Lower lobe of right lung (tissue), 2 donors: ENCODE measurements around the gene HS6ST3. TPM values are rescaled to one million over a fixed set of nuclear protein-coding genes. Genes with fewer than 3 reads are reported as not detected.

Experiments used
- ATAC-seq, 2 donors: fragments of 200-7000 bp; cut with Tn5 transposase; one replicate each; pipeline ENCODE4 v1.9.1; 2020 to 2022; ENCODE audit warnings: mild to moderate bottlenecking in 2 of 2, moderate library complexity in 2 of 2
- DNase-seq: peaks from one replicate; pipeline ENCODE4 v3.0.0-alpha.2; 2020
- H3K27ac ChIP-seq: fragments of 200-600 bp; one replicate; pipeline ENCODE4 v1.8.0; 2022
- H3K27me3 ChIP-seq: fragments of 200-600 bp; one replicate; pipeline ENCODE4 v1.8.0; 2022; ENCODE audit warnings: low read depth
- H3K36me3 ChIP-seq: fragments of 200-600 bp; one replicate; pipeline ENCODE4 v1.8.0; 2022; ENCODE audit warnings: mild to moderate bottlenecking
- H3K4me1 ChIP-seq: fragments of 200-600 bp; one replicate; pipeline ENCODE4 v1.8.0; 2022
- H3K4me3 ChIP-seq: fragments of 200-600 bp; one replicate; pipeline ENCODE4 v1.8.0; 2022; ENCODE audit warnings: mild to moderate bottlenecking
- H3K9me3 ChIP-seq: fragments of 200-600 bp; one replicate; pipeline ENCODE4 v1.8.0; 2022
- intact Hi-C: fragments of 100-400 bp; cut with DNase I; formaldehyde crosslinking; loops from one replicate; pipeline ENCODE4 v1.11.0; 2022
- total RNA-seq: library from RNA; stranded (reverse); fragmentation: NEBNext Ultra II Directional; extraction: Animal tissue kit (Norgen Biotek cat#: 25700); gene quantifications from one replicate; pipeline ENCODE4 v1.2.1, GENCODE V29; 2021
- TF ChIP-seq, protein P1 (sequence below): fragments of 200-600 bp; IDR thresholded peaks from one replicate; pipeline ENCODE4 v1.8.0; 2022; ENCODE audit warnings: antibody characterized with exemption, mild to moderate bottlenecking
- donor health status: DM: no; HTN: yes; CAD: no; lungs with severe emphysema.

Gene HS6ST3
- total RNA-seq, 1 donor from 2014 or later: 0.06 TPM

DNA sequence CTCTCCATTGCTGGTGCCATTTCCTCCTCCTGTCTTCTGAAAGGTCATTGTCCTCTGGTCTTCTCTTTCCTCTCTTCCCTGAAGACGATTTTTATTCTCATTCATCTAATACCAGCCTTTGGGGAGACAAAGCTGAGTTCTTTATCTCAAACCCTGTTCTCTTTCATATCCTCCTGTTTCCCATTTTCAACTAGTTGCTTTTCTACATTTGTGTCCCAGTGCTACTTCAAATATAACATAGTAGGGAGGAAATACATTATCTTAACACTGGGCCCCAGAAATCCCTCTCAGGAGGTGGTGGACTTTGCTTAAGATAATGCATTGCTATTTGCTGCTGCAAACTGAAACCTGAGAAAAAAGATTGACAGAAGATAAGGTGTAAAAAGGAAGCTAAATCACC is 159.1 kb downstream of the HS6ST3 start:
- intact Hi-C loops: no loop called here
- H3K27me3 ChIP-seq: no peaks in the 10 kb centered on the region
- H3K36me3 ChIP-seq: no peaks in the 10 kb centered on the region
- no peaks in the 10 kb centered on the region for H3K4me1 ChIP-seq
- DNase-seq (no peak), ATAC-seq (no peak)
- TF ChIP-seq, protein P1, sequence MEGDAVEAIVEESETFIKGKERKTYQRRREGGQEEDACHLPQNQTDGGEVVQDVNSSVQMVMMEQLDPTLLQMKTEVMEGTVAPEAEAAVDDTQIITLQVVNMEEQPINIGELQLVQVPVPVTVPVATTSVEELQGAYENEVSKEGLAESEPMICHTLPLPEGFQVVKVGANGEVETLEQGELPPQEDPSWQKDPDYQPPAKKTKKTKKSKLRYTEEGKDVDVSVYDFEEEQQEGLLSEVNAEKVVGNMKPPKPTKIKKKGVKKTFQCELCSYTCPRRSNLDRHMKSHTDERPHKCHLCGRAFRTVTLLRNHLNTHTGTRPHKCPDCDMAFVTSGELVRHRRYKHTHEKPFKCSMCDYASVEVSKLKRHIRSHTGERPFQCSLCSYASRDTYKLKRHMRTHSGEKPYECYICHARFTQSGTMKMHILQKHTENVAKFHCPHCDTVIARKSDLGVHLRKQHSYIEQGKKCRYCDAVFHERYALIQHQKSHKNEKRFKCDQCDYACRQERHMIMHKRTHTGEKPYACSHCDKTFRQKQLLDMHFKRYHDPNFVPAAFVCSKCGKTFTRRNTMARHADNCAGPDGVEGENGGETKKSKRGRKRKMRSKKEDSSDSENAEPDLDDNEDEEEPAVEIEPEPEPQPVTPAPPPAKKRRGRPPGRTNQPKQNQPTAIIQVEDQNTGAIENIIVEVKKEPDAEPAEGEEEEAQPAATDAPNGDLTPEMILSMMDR: no peak
- H3K4me3 ChIP-seq: no peak overlapping the region
- no peak overlapping the region for H3K27ac ChIP-seq
- no peaks in the 10 kb centered on the region for H3K9me3 ChIP-seq

DNA sequence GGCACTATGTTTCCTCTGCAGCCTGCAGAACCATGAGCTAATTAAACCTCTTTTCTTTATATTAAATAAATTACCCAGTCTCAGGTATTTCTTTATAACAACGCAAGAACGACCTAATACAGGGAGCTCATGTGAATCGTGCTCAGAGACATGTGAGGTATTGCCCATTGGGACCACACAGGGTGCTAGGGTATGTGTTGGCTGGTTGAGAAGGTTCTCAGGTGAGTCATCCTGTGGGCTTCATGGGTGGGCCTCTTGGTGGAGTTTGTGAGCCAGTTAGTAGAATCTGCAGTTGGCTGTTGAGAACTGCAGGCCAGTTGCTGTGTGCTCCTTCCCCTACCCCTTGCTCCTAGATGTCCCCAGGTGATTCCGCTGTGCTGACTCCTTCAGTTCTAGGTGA is 163.0 kb downstream of the HS6ST3 start:
- no peaks in the 10 kb centered on the region for H3K36me3 ChIP-seq
- no peaks in the 10 kb centered on the region for H3K4me1 ChIP-seq
- no peak overlapping the region for H3K27ac ChIP-seq
- DNase-seq: no peak
- ATAC-seq: no peak
- H3K27me3 ChIP-seq: no peaks in the 10 kb centered on the region
- H3K4me3 ChIP-seq: no peak overlapping the region
- no peaks in the 10 kb centered on the region for H3K9me3 ChIP-seq
- TF ChIP-seq, protein P1: no peak
- intact Hi-C loops: no loop called here

DNA sequence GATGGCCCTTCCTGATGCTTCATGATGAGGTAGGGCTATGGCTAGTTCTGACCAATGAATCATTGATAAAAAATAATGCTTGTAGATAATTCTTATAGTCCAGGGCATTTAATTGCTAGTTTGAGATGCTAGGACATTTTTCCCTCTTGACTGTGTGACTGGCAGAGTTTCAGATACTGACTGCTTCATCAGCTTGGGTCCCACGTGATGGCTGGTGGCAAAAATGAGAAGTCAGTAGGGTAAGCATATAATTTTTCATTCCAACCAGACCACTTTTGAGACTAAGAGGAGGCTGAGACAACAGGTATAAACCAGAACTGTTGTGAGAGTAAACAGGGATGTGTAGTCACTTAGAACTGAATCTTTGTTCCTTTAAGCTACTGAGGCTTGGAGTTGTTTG is 183.3 kb downstream of the HS6ST3 start:
- intact Hi-C loops: no loop called here
- H3K27ac ChIP-seq: no peak overlapping the region
- DNase-seq (no peak), ATAC-seq (no peak)
- no peaks in the 10 kb centered on the region for H3K9me3 ChIP-seq
- H3K36me3 ChIP-seq: no peaks in the 10 kb centered on the region
- no peak overlapping the region for H3K4me3 ChIP-seq
- no peaks in the 10 kb centered on the region for H3K27me3 ChIP-seq
- H3K4me1 ChIP-seq: no peaks in the 10 kb centered on the region
- TF ChIP-seq, protein P1: no peak

DNA sequence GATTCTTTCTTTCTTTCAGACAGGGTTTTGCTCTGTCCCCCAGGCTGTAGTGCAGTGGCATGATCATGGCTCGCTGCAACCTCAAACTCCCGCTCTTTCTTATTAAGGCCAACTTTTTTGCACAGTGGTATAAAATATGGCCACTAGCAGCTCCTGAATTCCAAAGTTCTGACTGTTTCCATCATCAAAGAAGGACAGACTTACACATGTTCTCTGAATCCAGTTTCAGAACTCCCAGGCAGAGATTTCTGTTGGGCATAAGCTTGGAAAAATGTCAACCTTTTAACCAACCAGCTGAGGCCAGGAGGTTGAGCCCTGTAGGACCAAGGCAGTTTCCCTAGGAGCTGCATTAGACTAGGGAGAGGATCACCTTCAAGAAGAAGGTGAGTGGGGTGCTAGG is 184.1 kb downstream of the HS6ST3 start:
- DNase-seq (no peak), ATAC-seq (no peak)
- Histone ChIP-seq H3K27me3 (no peaks in the 10 kb centered on the region), H3K9me3 (no peaks in the 10 kb centered on the region), H3K36me3 (no peaks in the 10 kb centered on the region), H3K4me3 (no peak overlapping the region), H3K27ac (no peak overlapping the region), H3K4me1 (no peaks in the 10 kb centered on the region)
- intact Hi-C loops: no loop called here
- TF ChIP-seq, protein P1: no peak

DNA sequence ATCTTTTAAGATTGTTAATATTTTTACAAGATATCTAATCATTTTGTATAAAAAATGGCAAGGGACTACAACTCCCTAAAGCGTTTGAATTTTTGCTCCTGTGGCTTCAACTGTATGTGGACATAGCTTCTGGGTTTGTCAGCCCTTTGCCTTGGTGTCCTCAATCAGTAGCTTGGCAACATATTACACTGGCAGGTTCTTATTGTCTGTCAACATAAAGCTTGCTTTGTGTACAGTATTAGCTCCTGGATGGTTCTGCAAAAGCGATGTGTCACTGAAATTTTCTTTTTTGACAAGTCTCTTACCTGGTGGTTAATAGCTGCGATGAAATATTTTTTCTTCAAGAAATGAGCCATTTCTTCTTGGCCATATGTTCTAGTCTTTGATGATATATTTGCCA is 190.0 kb downstream of the HS6ST3 start:
- Histone ChIP-seq H3K9me3 (no peaks in the 10 kb centered on the region), H3K4me3 (no peak overlapping the region), H3K36me3 (no peaks in the 10 kb centered on the region), H3K27me3 (no peaks in the 10 kb centered on the region), H3K4me1 (no peaks in the 10 kb centered on the region), H3K27ac (no peak overlapping the region)
- TF ChIP-seq, protein P1: no peak
- intact Hi-C loops: no loop called here
- ATAC-seq (no peak), DNase-seq (no peak)

DNA sequence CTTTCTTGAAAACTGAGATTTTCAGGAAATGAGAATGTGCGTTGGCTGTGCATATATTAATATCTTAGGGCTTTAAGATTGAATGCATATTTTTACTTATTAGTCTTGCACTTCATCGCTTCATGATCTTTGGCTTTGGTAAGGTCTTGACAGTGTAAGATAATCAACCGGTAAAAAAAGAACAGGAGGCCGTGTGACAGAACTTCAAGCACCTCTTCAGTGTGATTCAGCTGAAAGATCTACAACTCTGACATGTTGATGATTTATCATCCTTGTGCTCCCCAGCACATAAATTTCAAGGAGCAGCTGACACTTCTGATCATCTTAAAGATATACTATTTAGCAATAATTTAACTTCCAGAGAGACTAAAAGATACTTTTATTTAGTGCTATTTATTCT is 195.1 kb downstream of the HS6ST3 start:
- Histone ChIP-seq H3K27me3 (no peaks in the 10 kb centered on the region), H3K36me3 (no peaks in the 10 kb centered on the region), H3K4me1 (no peaks in the 10 kb centered on the region), H3K9me3 (no peaks in the 10 kb centered on the region), H3K27ac (no peak overlapping the region), H3K4me3 (no peak overlapping the region)
- intact Hi-C loops: no loop called here
- DNase-seq (no peak), ATAC-seq (no peak)
- TF ChIP-seq, protein P1: no peak
